Transverse colon (tissue), 4 donors: ENCODE data around the gene LYRM4. TPM values are rescaled to one million over a fixed set of nuclear protein-coding genes. Genes with fewer than 3 reads are reported as not detected.

Experiments
- DNase-seq: peaks from one replicate; pipeline ENCODE4 v3.0.0-alpha.2; 2019
- H3K27ac ChIP-seq, 4 donors: fragments of 200-600 bp; sonication (generic); 2 replicates each; pipeline ENCODE4 v1.5.1; 2016 to 2018; ENCODE audit warnings: inconsistent platforms in 4 of 4
- H3K27me3 ChIP-seq: fragments of 200-600 bp; sonication (generic); 2 replicates; pipeline ENCODE4 v1.5.1; 2017; ENCODE audit warnings: inconsistent platforms
- H3K36me3 ChIP-seq, 4 donors: fragments of 200-600 bp; sonication (generic); 2 replicates each; pipeline ENCODE4 v1.5.1; 2017 to 2019; ENCODE audit warnings: inconsistent platforms in 4 of 4
- H3K4me1 ChIP-seq, 4 donors: fragments of 200-600 bp; sonication (generic); 2 replicates each; pipeline ENCODE4 v1.5.1; 2017 to 2020; ENCODE audit warnings: inconsistent platforms in 4 of 4
- H3K4me3 ChIP-seq, 4 donors: fragments of 200-600 bp; sonication (generic); 1 replicate in 1 of 4; 2 replicates in 3 of 4; pipeline versions ENCODE4 v1.5.1 to v1.6.1; 2017 to 2019; ENCODE audit warnings: inconsistent platforms in 4 of 4
- H3K9me3 ChIP-seq, 2 donors: fragments of 200-600 bp; sonication (generic); 2 replicates each; pipeline ENCODE4 v1.5.1; 2017 to 2019; ENCODE audit warnings: inconsistent platforms in 2 of 2
- EP300 ChIP-seq: sonication (generic); formaldehyde crosslinking; IDR thresholded peaks from one replicate; pipeline ENCODE4 v1.6.1; 2017; ENCODE audit warnings: antibody characterized with exemption, low read depth
- POLR2A ChIP-seq: fragments of 450-650 bp; IDR thresholded peaks from one replicate; pipeline ENCODE4 v1.6.1; 2016; ENCODE audit warnings: antibody characterized with exemption, mild to moderate bottlenecking, moderate library complexity
- POLR2AphosphoS5 ChIP-seq, 3 donors: sonication (generic); formaldehyde crosslinking; IDR thresholded peaks; one replicate each; pipeline ENCODE4 v1.6.1; 2016; ENCODE audit warnings: antibody characterized with exemption in 3 of 3
- WGBS, 2 donors: methylation state at CpG; one replicate each; pipeline ENCODE4 v1.1.5; 2018; ENCODE audit warnings: low coverage in 1 of 2; 5-methylcytosine and 5-hydroxymethylcytosine counted together
- in situ Hi-C, 4 donors: fragments of 200-750 bp; cut with MboI; loops; one replicate each; pipeline versions ENCODE4 v1.15.0 to v1.15.1; 2017; ENCODE audit warnings: low sequenced_read_pairs in 3 of 4, low pct_ligation_motif_present in 1 of 4, low pct_unique_long_range_greater_than_20kb in 1 of 4
- intact Hi-C: fragments of 100-400 bp; cut with DNase I; formaldehyde crosslinking; loops from one replicate; pipeline ENCODE4 v1.15.1; 2023; ENCODE audit warnings: low total_unique reads
- total RNA-seq, 4 donors: library from RNA; depleted of rRNA; stranded (reverse); fragments of >200 nt; gene quantifications; one replicate each; pipeline ENCODE4 v1.1.0, GENCODE V29; 2016
- TF ChIP-seq, protein P1 (sequence below), 5 experiments: fragments of 200-600 bp in 3 of 5; fragments of 450-650 bp in 2 of 5; sonication (generic) in 3 of 5; IDR thresholded peaks; 1 replicate in 2 of 5; 2 replicates in 3 of 5; pipeline ENCODE4 v1.5.1; 2016 to 2017; ENCODE audit warnings: antibody characterized with exemption in 5 of 5, inconsistent platforms in 3 of 5, mild to moderate bottlenecking in 2 of 5, moderate library complexity in 1 of 5

Gene LYRM4
- total RNA-seq, 4 donors from 2014 or later = 3.0 to 14.0 (median 6.9) TPM

DNA sequence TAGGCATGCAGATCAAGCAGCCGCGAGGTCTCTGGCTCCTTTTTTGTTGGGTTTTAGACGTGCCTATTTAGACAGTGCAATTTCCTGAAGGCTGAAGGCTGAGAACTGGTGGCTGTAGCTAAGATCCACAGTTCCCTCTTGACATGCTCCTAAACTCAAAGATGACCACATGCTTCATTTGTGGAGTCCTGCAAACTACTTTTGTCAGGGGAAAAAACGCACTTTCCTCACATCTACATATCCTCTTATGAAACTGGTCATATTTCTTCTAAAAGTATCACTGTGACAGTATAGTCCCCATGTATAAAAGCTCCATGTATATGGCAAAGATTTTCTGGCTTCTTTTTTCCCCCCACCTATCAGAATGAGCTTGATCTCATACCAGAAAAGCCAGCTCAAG, 30.7 kb downstream of the LYRM4 start:
- TF ChIP-seq POLR2AphosphoS5 (IDR thresholded peaks at IDR 0.05) (no peak), EP300 (no peak), POLR2A (no peak)
- TF ChIP-seq, protein P1, sequence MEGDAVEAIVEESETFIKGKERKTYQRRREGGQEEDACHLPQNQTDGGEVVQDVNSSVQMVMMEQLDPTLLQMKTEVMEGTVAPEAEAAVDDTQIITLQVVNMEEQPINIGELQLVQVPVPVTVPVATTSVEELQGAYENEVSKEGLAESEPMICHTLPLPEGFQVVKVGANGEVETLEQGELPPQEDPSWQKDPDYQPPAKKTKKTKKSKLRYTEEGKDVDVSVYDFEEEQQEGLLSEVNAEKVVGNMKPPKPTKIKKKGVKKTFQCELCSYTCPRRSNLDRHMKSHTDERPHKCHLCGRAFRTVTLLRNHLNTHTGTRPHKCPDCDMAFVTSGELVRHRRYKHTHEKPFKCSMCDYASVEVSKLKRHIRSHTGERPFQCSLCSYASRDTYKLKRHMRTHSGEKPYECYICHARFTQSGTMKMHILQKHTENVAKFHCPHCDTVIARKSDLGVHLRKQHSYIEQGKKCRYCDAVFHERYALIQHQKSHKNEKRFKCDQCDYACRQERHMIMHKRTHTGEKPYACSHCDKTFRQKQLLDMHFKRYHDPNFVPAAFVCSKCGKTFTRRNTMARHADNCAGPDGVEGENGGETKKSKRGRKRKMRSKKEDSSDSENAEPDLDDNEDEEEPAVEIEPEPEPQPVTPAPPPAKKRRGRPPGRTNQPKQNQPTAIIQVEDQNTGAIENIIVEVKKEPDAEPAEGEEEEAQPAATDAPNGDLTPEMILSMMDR (IDR thresholded peaks at IDR 0.05) = no peak
- H3K27ac ChIP-seq = no peak overlapping the region
- in situ Hi-C loops = no loop called here
- no peaks in the 10 kb centered on the region for H3K9me3 ChIP-seq
- intact Hi-C loops = no loop called here
- no peak for DNase-seq
- no peak overlapping the region for H3K4me3 ChIP-seq
- H3K36me3 ChIP-seq = no peaks in the 10 kb centered on the region
- WGBS, 2 donors = 74 to 100% methylated on average over 1 to 4 of the region's 4 CpGs
- peaks cover 0 to 8% (median 0%) of the 10 kb centered on the region in 4 donors for H3K4me1 ChIP-seq
- no peaks in the 10 kb centered on the region for H3K27me3 ChIP-seq

DNA sequence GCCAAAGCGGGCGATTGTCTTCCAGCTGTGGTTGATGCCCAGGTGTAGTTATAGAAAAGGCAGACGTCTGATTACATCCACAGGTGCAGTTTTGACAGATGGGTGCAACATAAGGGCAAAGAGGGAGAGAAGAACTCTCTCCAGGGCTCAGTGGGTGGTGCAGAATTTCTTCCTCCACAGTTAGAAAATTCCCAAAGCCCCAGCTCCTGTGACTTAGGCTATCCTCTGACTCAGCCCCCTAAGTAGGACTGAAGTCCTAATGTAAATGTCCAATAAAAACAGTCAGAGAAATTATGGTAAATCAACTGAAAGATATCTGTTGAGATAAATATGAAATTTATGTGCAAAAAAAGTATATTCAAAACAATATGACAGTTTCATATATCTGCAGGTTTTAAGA, 31.4 kb downstream of the LYRM4 start:
- intact Hi-C loops = no loop called here
- no peak for TF ChIP-seq POLR2A
- no peak for TF ChIP-seq POLR2AphosphoS5 (IDR thresholded peaks at IDR 0.05)
- TF ChIP-seq, protein P1 (IDR thresholded peaks at IDR 0.05) = no peak
- no peak for TF ChIP-seq EP300
- 96 to 97% methylated on average over 3 of the region's 3 CpGs for WGBS, 2 donors

DNA sequence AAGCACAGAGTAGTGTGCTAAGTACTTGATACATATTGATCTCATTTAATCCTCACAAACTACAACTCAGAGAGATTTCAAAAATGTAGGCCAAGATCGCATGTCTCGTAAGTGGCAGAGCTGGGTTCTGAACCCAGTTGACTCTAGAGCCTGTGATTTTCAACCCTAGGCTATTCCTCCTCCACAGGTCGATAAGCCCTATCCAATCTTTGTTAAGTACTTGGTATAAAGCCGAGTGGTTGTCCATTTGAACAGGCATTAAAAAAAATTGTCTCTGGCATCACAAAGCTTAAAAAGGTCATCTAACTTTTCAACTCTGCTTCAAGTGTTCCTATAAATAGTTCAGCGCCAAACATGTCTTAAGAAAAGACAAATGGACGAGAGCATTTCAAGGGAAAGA, 37.4 kb downstream of the LYRM4 start:
- Histone ChIP-seq H3K9me3 (no peaks in the 10 kb centered on the region), H3K36me3 (no peaks in the 10 kb centered on the region), H3K4me1 (no peaks in the 10 kb centered on the region), H3K27me3 (no peaks in the 10 kb centered on the region), H3K27ac (no peak overlapping the region), H3K4me3 (no peak overlapping the region)
- no peak for TF ChIP-seq POLR2A
- no peak for TF ChIP-seq EP300
- no peak for TF ChIP-seq POLR2AphosphoS5 (IDR thresholded peaks at IDR 0.05)
- TF ChIP-seq, protein P1 (IDR thresholded peaks at IDR 0.05) = no peak
- intact Hi-C loops (no loop called here), in situ Hi-C loops (no loop called here)
- no peak for DNase-seq
- 93% methylated on average over 6 of the region's 6 CpGs for WGBS, 2 donors

More for the DNA sequence above, 31.4 kb downstream of the LYRM4 start:
- H3K4me3 ChIP-seq = no peak overlapping the region
- no peaks in the 10 kb centered on the region for H3K27me3 ChIP-seq
- no peaks in the 10 kb centered on the region for H3K9me3 ChIP-seq
- DNase-seq = no peak
- H3K4me1 ChIP-seq = peaks cover 0 to 8% (median 0%) of the 10 kb centered on the region in 4 donors
- H3K36me3 ChIP-seq = no peaks in the 10 kb centered on the region
- in situ Hi-C loops = no loop called here
- H3K27ac ChIP-seq = no peak overlapping the region

DNA sequence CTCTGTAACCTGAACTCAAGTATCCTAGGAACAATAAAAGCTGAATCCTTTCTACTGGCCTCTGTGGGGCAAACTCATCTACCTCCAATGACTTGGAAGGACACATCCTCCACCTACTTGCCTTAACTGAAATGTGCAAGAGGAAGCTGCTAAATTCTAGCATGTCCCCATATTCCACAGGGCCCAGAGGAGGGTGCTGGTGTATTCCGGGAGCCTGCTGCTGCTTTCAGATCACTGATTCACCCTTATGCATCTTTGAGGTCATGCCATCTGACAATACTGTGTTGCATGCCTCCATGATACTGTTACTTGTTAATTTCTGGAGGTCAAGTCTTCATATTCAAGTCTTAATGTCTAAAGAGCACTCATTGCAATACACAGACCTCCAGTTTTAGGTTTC, 40.3 kb downstream of the LYRM4 start:
- intact Hi-C loops (no loop called here), in situ Hi-C loops (no loop called here)
- Histone ChIP-seq H3K4me1 (peaks cover 0 to 2% (median 0%) of the 10 kb centered on the region in 4 donors), H3K9me3 (no peaks in the 10 kb centered on the region), H3K36me3 (no peaks in the 10 kb centered on the region), H3K4me3 (no peak overlapping the region), H3K27me3 (no peaks in the 10 kb centered on the region), H3K27ac (no peak overlapping the region)
- no peak for DNase-seq
- WGBS, 2 donors = 83 to 85% methylated on average over 1 of the region's 1 CpG
- TF ChIP-seq EP300 (no peak), POLR2A (no peak), POLR2AphosphoS5 (IDR thresholded peaks at IDR 0.05) (no peak)
- TF ChIP-seq, protein P1 (IDR thresholded peaks at IDR 0.05) = no peak
